Loucy (cell line): ENCODE results near the gene RPS23.

Experiments
- H2AFZ ChIP-seq: fragments of 200-600 bp; sonication (generic); 2 replicates; pipeline ENCODE4 v1.6.0; 2016; ENCODE audit warnings: antibody characterized with exemption, mild to moderate bottlenecking, low read length, moderate library complexity
- H3F3A ChIP-seq: fragments of 200-600 bp; 2 replicates; pipeline ENCODE4 v1.6.0; 2016; ENCODE audit warnings: antibody characterized with exemption, low read depth, mild to moderate bottlenecking
- H3K27me3 ChIP-seq: fragments of 200-600 bp; sonication (generic); 2 replicates; pipeline ENCODE4 v1.6.1; 2014; ENCODE audit warnings: low read length, mild to moderate bottlenecking; ENCODE audit not compliant: insufficient read depth, poor library complexity, severe bottlenecking
- H3K36me3 ChIP-seq: fragments of 200-600 bp; sonication (generic); 2 replicates; pipeline ENCODE4 v1.6.1; 2016; ENCODE audit warnings: low read length; ENCODE audit not compliant: insufficient read depth
- H3K4me1 ChIP-seq: fragments of 200-600 bp; sonication (generic); 2 replicates; pipeline ENCODE4 v1.5.1; 2014; ENCODE audit warnings: low read length, mild to moderate bottlenecking; ENCODE audit not compliant: insufficient read depth, poor library complexity, severe bottlenecking
- H3K4me2 ChIP-seq: fragments of 200-600 bp; sonication (generic); 2 replicates; pipeline ENCODE4 v1.6.0; 2014; ENCODE audit warnings: antibody characterized with exemption, low read length, low read depth, mild to moderate bottlenecking; ENCODE audit not compliant: poor library complexity, severe bottlenecking
- H3K4me3 ChIP-seq: fragments of 200-600 bp; sonication (generic); 2 replicates; pipeline ENCODE4 v1.5.1; 2014; ENCODE audit warnings: low read length, mild to moderate bottlenecking, mixed read lengths; ENCODE audit not compliant: poor library complexity, severe bottlenecking
- H3K79me2 ChIP-seq: fragments of 200-600 bp; sonication (generic); 2 replicates; pipeline ENCODE4 v1.6.1; 2014; ENCODE audit warnings: low read length; ENCODE audit not compliant: insufficient read depth
- H3K9ac ChIP-seq: fragments of 200-600 bp; sonication (generic); 2 replicates; pipeline ENCODE4 v1.6.0; 2014; ENCODE audit warnings: mild to moderate bottlenecking, low read depth, low read length, moderate library complexity; ENCODE audit not compliant: poor library complexity, severe bottlenecking
- H3K9me2 ChIP-seq: fragments of 200-600 bp; sonication (generic); replicated peaks from 2 replicates; pipeline ENCODE4 v1.6.1; 2016; ENCODE audit warnings: low read depth, low read length, mixed read lengths
- H3K9me3 ChIP-seq: fragments of 200-600 bp; sonication (generic); 2 replicates; pipeline ENCODE4 v1.6.1; 2014; ENCODE audit warnings: mild to moderate bottlenecking, antibody characterized with exemption, low read length, low read depth; ENCODE audit not compliant: insufficient read depth
- H4K20me1 ChIP-seq: fragments of 200-600 bp; sonication (generic); 2 replicates; pipeline ENCODE4 v1.6.0; 2014; ENCODE audit warnings: antibody characterized with exemption, low read length, mild to moderate bottlenecking; ENCODE audit not compliant: insufficient read depth, poor library complexity, severe bottlenecking
- CTCF ChIP-seq: fragments of 200-600 bp; sonication (generic); conservative IDR thresholded peaks from 2 replicates; pipeline ENCODE4 v1.5.1; 2014; ENCODE audit warnings: mild to moderate bottlenecking, antibody characterized with exemption, low read length
- EZH2phosphoT487 ChIP-seq: fragments of 200-600 bp; IDR thresholded peaks from 2 replicates; pipeline ENCODE4 v1.6.1; 2018; ENCODE audit warnings: antibody characterized with exemption, mild to moderate bottlenecking, moderate library complexity, borderline replicate concordance

The RPS23 gene

GRCh38 chr5:82319192-82319591, 41.0 kb upstream of the RPS23 start:
- H3K9me2 ChIP-seq: no peaks in the 10 kb centered on the region
- H2AFZ ChIP-seq: no peak overlapping the region
- no peaks in the 10 kb centered on the region for H3F3A ChIP-seq
- H3K36me3 ChIP-seq: no peaks in the 10 kb centered on the region
- H3K9ac ChIP-seq: no peak overlapping the region
- no peaks in the 10 kb centered on the region for H3K79me2 ChIP-seq
- no peak for TF ChIP-seq CTCF
- no peak for TF ChIP-seq EZH2phosphoT487
- H3K4me1 ChIP-seq: peaks cover 54% of the 10 kb centered on the region
- H3K9me3 ChIP-seq: no peaks in the 10 kb centered on the region
- H3K4me2 ChIP-seq: no peak overlapping the region
- no peaks in the 10 kb centered on the region for H4K20me1 ChIP-seq
- H3K4me3 ChIP-seq: no peak overlapping the region
- no peaks in the 10 kb centered on the region for H3K27me3 ChIP-seq

GRCh38 chr5:82314964-82315758, 37.0 kb upstream of the RPS23 start:
- no peaks in the 10 kb centered on the region for H3K9me2 ChIP-seq
- H2AFZ ChIP-seq: peak overlapping the region; percentile 90

GRCh38 chr5:82313016-82313415, 34.9 kb upstream of the RPS23 start:
- Histone ChIP-seq H2AFZ (no peak overlapping the region), H3K79me2 (no peaks in the 10 kb centered on the region), H3F3A (no peaks in the 10 kb centered on the region), H3K27me3 (no peaks in the 10 kb centered on the region), H3K4me1 (peaks cover 54% of the 10 kb centered on the region), H3K4me3 (no peak overlapping the region), H3K9me3 (no peaks in the 10 kb centered on the region), H4K20me1 (no peaks in the 10 kb centered on the region), H3K36me3 (no peaks in the 10 kb centered on the region), H3K9me2 (no peaks in the 10 kb centered on the region), H3K4me2 (no peak overlapping the region), H3K9ac (no peak overlapping the region)
- TF ChIP-seq EZH2phosphoT487 (no peak), CTCF (no peak)

More at GRCh38 chr5:82314964-82315758, 37.0 kb upstream of the RPS23 start:
- TF ChIP-seq CTCF (no peak), EZH2phosphoT487 (no peak)
- H3K9me3 ChIP-seq: no peaks in the 10 kb centered on the region
- no peaks in the 10 kb centered on the region for H4K20me1 ChIP-seq
- peaks cover 65% of the 10 kb centered on the region for H3K4me1 ChIP-seq
- peak overlapping the region; percentile 63 for H3K9ac ChIP-seq
- H3K4me2 ChIP-seq: peak overlapping the region; percentile 70
- H3F3A ChIP-seq: no peaks in the 10 kb centered on the region
- H3K79me2 ChIP-seq: no peaks in the 10 kb centered on the region
- no peaks in the 10 kb centered on the region for H3K36me3 ChIP-seq
- H3K27me3 ChIP-seq: no peaks in the 10 kb centered on the region
- peak overlapping the region; percentile 54 for H3K4me3 ChIP-seq
